PC-9 (cell line): ENCODE data around the gene LMF1. TPM values are rescaled to one million over a fixed set of nuclear protein-coding genes. Genes with fewer than 3 reads are reported as not detected.
A peak's percentile ranks its signal among the peaks of the same experiment; 100 is the strongest.

ENCODE experiments used
- BruUV-seq: library from RNA; stranded (reverse); fragments of 400-500 nt; replicated peaks from 2 replicates; lab custom pipeline; 2021; lab: Mats Ljungman, UMichigan
- CTCF ChIA-PET: fragments of 300-600 bp; sonication (Branson Sonifier 250); formaldehyde crosslinking; loops from one replicate; lab custom pipeline; 2022; ENCODE audit warnings: antibody characterized with exemption; lab: Charles Lee
- POLR2A ChIA-PET: fragments of 300-600 bp; sonication (Branson Sonifier 250); formaldehyde crosslinking; loops from one replicate; lab custom pipeline; 2022; ENCODE audit warnings: antibody characterized with exemption; ENCODE audit not compliant: unreplicated experiment; lab: Charles Lee
- DNase-seq, 2 experiments: peaks; one replicate each; pipeline versions ENCODE4 v3.0.0 to v3.0.0-alpha.2; 2015 to 2022; ENCODE audit warnings: mixed read lengths in 1 of 2
- H2AFZ ChIP-seq: fragments of 200-600 bp; sonication (generic); 2 replicates; pipeline ENCODE4 v1.8.1; 2017; ENCODE audit warnings: antibody characterized with exemption
- H3F3A ChIP-seq: fragments of 200-600 bp; sonication (generic); 2 replicates; pipeline ENCODE4 v1.8.1; 2017; ENCODE audit warnings: antibody characterized with exemption, mild to moderate bottlenecking, low read depth; ENCODE audit not compliant: insufficient read depth
- H3K27ac ChIP-seq: fragments of 200-600 bp; sonication (generic); 2 replicates; pipeline ENCODE4 v1.6.1; 2016; ENCODE audit warnings: mixed run types
- H3K27me3 ChIP-seq: fragments of 200-600 bp; sonication (generic); 2 replicates; pipeline ENCODE4 v1.6.1; 2016; ENCODE audit warnings: low read depth, mixed run types; ENCODE audit not compliant: insufficient read depth
- H3K36me3 ChIP-seq: fragments of 200-600 bp; sonication (generic); 2 replicates; pipeline ENCODE4 v1.6.1; 2016; ENCODE audit warnings: low read depth, mixed run types
- H3K4me1 ChIP-seq: fragments of 200-600 bp; sonication (generic); replicated peaks from 2 replicates; pipeline ENCODE4 v1.6.1; 2016; ENCODE audit warnings: mixed run types; ENCODE audit not compliant: insufficient read depth
- H3K4me2 ChIP-seq: fragments of 200-600 bp; sonication (generic); 2 replicates; pipeline ENCODE4 v1.6.1; 2017; ENCODE audit warnings: mixed run types
- H3K4me3 ChIP-seq: fragments of 200-600 bp; sonication (generic); 2 replicates; pipeline ENCODE4 v1.6.1; 2016; ENCODE audit warnings: mixed run types
- H3K79me2 ChIP-seq: fragments of 200-600 bp; sonication (generic); 2 replicates; pipeline ENCODE4 v1.6.1; 2017; ENCODE audit warnings: low read depth, mixed run types
- H3K9me2 ChIP-seq: fragments of 200-600 bp; sonication (generic); 2 replicates; pipeline ENCODE4 v1.8.1; 2017; ENCODE audit warnings: mild to moderate bottlenecking; ENCODE audit not compliant: insufficient read depth
- H3K9me3 ChIP-seq: fragments of 200-600 bp; sonication (generic); 2 replicates; pipeline ENCODE4 v1.8.1; 2016; ENCODE audit warnings: low read depth; ENCODE audit not compliant: insufficient read depth
- H4K20me1 ChIP-seq: fragments of 200-600 bp; sonication (generic); 2 replicates; pipeline ENCODE4 v1.8.1; 2017; ENCODE audit not compliant: insufficient read depth
- CTCF ChIP-seq: fragments of 200-600 bp; sonication (generic); conservative IDR thresholded peaks from 2 replicates; pipeline ENCODE4 v1.6.1; 2017; ENCODE audit warnings: mixed run types, antibody characterized with exemption, mild to moderate bottlenecking, moderate library complexity
- EZH2 ChIP-seq: fragments of 200-600 bp; sonication (generic); IDR thresholded peaks from 2 replicates; pipeline ENCODE4 v1.8.0; 2017; ENCODE audit warnings: antibody characterized with exemption, low read depth
- intact Hi-C: fragments of 100-400 bp; cut with micrococcal nuclease; formaldehyde crosslinking; loops from one replicate; pipeline ENCODE4 v1.10.0; 2022; ENCODE audit not compliant: unreplicated experiment
- total RNA-seq: library from RNA; stranded (reverse); gene quantifications from 2 replicates; pipeline ENCODE4 v1.2.3, GENCODE V29; 2021

LMF1 gene
- total RNA-seq, 1 experiment from 2014 or later, result 31.3 TPM

DNA sequence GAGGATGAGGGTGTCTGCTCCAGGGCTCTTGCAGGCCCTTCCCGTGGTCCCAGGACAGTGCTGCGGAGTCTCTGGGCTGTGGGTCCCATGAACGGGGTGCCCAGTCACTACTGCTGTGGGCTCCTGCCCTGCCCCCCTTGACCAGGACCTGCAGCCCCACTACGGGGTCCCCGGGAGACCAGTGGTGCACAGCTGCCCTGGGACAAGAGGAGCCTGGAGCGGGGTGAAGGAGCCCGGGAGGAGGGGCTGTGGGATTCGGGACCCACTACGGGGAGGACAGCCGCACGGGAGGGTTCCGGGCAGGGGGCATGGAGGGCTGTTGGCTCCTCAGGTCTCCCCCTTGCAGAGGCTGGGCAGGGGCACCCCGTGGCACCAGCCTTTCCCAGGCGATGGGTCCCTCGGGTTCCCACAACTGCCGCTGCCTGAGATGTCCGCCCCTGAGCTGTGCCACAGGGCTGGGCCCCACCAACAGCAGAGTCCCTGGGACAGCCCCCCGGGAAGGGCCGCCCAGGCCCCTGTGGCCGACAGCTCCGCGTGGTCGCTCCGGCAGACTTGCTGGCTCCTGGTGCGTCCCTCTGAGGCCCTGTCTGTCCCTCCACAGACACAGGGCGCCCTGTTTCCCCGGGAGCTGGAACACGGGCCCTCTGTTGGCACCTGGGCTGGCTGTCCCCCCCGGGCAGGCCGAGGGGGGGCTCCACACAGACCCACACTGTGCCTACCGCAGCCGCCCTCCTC, 118.2 kb downstream of the LMF1 start:
- no peak overlapping the region for H3K4me2 ChIP-seq
- TF ChIP-seq EZH2 (no peak), CTCF (no peak)
- POLR2A ChIA-PET, result no interaction called here
- CTCF ChIA-PET, result no interaction called here
- no peak for DNase-seq
- no peaks in the 10 kb centered on the region for H4K20me1 ChIP-seq
- intact Hi-C loops, result no loop called here
- H3K27me3 ChIP-seq, result peaks cover 74% of the 10 kb centered on the region
- no peak overlapping the region for H3K27ac ChIP-seq
- H3K4me3 ChIP-seq, result no peak overlapping the region
- H3K9me2 ChIP-seq, result no peaks in the 10 kb centered on the region
- no TSS peak for BruUV-seq
- H3K79me2 ChIP-seq, result no peaks in the 10 kb centered on the region
- H3K4me1 ChIP-seq, result no peaks in the 10 kb centered on the region
- H3K9me3 ChIP-seq, result no peaks in the 10 kb centered on the region
- H2AFZ ChIP-seq, result no peak overlapping the region
- H3F3A ChIP-seq, result no peaks in the 10 kb centered on the region
- H3K36me3 ChIP-seq, result no peaks in the 10 kb centered on the region

GRCh38 chr16:851871-852270, 118.9 kb downstream of the LMF1 start:
- no peak overlapping the region for H3K4me2 ChIP-seq
- no peaks in the 10 kb centered on the region for H3K79me2 ChIP-seq
- H3K27me3 ChIP-seq, result peaks cover 74% of the 10 kb centered on the region
- TSS peak; percentile 20 for BruUV-seq
- intact Hi-C loops, result no loop called here
- H3F3A ChIP-seq, result no peaks in the 10 kb centered on the region
- ChIA-PET CTCF (no interaction called here), POLR2A (no interaction called here)
- no peaks in the 10 kb centered on the region for H3K4me1 ChIP-seq
- H3K27ac ChIP-seq, result no peak overlapping the region
- H4K20me1 ChIP-seq, result no peaks in the 10 kb centered on the region
- H2AFZ ChIP-seq, result no peak overlapping the region
- DNase-seq, result no peak
- no peaks in the 10 kb centered on the region for H3K9me3 ChIP-seq
- no peaks in the 10 kb centered on the region for H3K9me2 ChIP-seq
- no peak for TF ChIP-seq CTCF
- TF ChIP-seq EZH2, result no peak
- H3K4me3 ChIP-seq, result no peak overlapping the region
- no peaks in the 10 kb centered on the region for H3K36me3 ChIP-seq

GRCh38 chr16:851209-851810, 119.5 kb downstream of the LMF1 start:
- intact Hi-C loops, result no loop called here
- POLR2A ChIA-PET, result no interaction called here
- Histone ChIP-seq H3K4me3 (no peak overlapping the region), H3K9me2 (no peaks in the 10 kb centered on the region), H3K36me3 (no peaks in the 10 kb centered on the region), H3F3A (peaks cover under 1% of the 10 kb centered on the region; the same call in 1 of the 2 replicates), H3K79me2 (no peaks in the 10 kb centered on the region), H3K9me3 (no peaks in the 10 kb centered on the region), H4K20me1 (no peaks in the 10 kb centered on the region), H3K4me2 (no peak overlapping the region), H2AFZ (no peak overlapping the region), H3K4me1 (no peaks in the 10 kb centered on the region), H3K27me3 (peaks cover 74% of the 10 kb centered on the region), H3K27ac (no peak overlapping the region)
- CTCF ChIA-PET, result no interaction called here
- no peak for TF ChIP-seq EZH2
- TF ChIP-seq CTCF, result no peak
- no peak for DNase-seq
- BruUV-seq, result no TSS peak
